Measurements from ENCODE around the gene PGF.
A peak's percentile ranks its signal among the peaks of the same experiment; 100 is the strongest.

Gene PGF

GRCh38 chr14:74977901-74978385 lies 22.5 kb upstream of the PGF start:
- no peak for DNase-seq

- no peak for DNase-seq
Measured at GRCh38 chr14:74977164-74977900, 21.9 kb upstream of the PGF start.

GRCh38 chr14:74976264-74977113 lies 21.1 kb upstream of the PGF start:
- DNase-seq, result no peak

GRCh38 chr14:74975059-74975810 lies 19.8 kb upstream of the PGF start:
- no peak for DNase-seq

- no peak for DNase-seq
Measured at GRCh38 chr14:74974364-74975058, 19.1 kb upstream of the PGF start.

GRCh38 chr14:74973905-74974363 lies 18.5 kb upstream of the PGF start:
- DNase-seq, result no peak

- DNase-seq, result no peak
Measured at GRCh38 chr14:74973003-74973653, 17.7 kb upstream of the PGF start.

GRCh38 chr14:74968811-74969210 lies 13.4 kb upstream of the PGF start:
- no peak for DNase-seq

GRCh38 chr14:74965486-74966153 lies 10.2 kb upstream of the PGF start:
- DNase-seq, result no peak

- DNase-seq, result no peak
Measured at GRCh38 chr14:74964787-74965485, 9.5 kb upstream of the PGF start.

GRCh38 chr14:74963705-74964271 lies 8.4 kb upstream of the PGF start:
- no peak for DNase-seq

GRCh38 chr14:74963178-74963704 lies 7.8 kb upstream of the PGF start:
- no peak for DNase-seq

- no peak for DNase-seq
Measured at GRCh38 chr14:74962493-74962892, 7.1 kb upstream of the PGF start.

- peak; percentile 54 for DNase-seq
Measured at GRCh38 chr14:74962046-74962445, 6.6 kb upstream of the PGF start.

GRCh38 chr14:74961238-74961911 lies 6.0 kb upstream of the PGF start:
- no peak for DNase-seq

- no peak for DNase-seq
Measured at GRCh38 chr14:74960736-74961135, 5.3 kb upstream of the PGF start.

- DNase-seq, result no peak
Measured at GRCh38 chr14:74959596-74960180, 4.3 kb upstream of the PGF start.

GRCh38 chr14:74956280-74957072 lies 1.1 kb upstream of the PGF start:
- peak; percentile 52 for DNase-seq

- peak; percentile 51 for DNase-seq
Measured at GRCh38 chr14:74956027-74956279, 556 bp upstream of the PGF start.

Data from retina (tissue), 1 donor.